AG10803 (cell line): ENCODE results near the gene HAUS6.

ENCODE experiments used
- DNase-seq: peaks from one replicate; pipeline ENCODE4 v3.0.0; 2010; ENCODE audit warnings: low read depth
- H3K4me3 ChIP-seq: 2 replicates; pipeline ENCODE4 v1.5.1; 2011; ENCODE audit warnings: mild to moderate bottlenecking, low read length, control low read depth
- CTCF ChIP-seq: conservative IDR thresholded peaks from 2 replicates; pipeline ENCODE4 v1.5.1; 2011; ENCODE audit warnings: mild to moderate bottlenecking, low read length, control low read depth, inconsistent platforms

The HAUS6 gene

GRCh38 chr9:19145881-19146280, 43.2 kb upstream of the HAUS6 start:
- H3K4me3 ChIP-seq, result no peak overlapping the region
- no peak for TF ChIP-seq CTCF
- no peak for DNase-seq

- no peak for DNase-seq
- TF ChIP-seq CTCF, result no peak
- H3K4me3 ChIP-seq, result no peak overlapping the region
Observed at GRCh38 chr9:19140259-19140658, 37.6 kb upstream of the HAUS6 start.

GRCh38 chr9:19138084-19138483, 35.4 kb upstream of the HAUS6 start:
- no peak for TF ChIP-seq CTCF
- no peak overlapping the region for H3K4me3 ChIP-seq
- DNase-seq, result no peak

GRCh38 chr9:19137282-19137681, 34.6 kb upstream of the HAUS6 start:
- H3K4me3 ChIP-seq, result no peak overlapping the region
- DNase-seq, result peak; percentile 53
- TF ChIP-seq CTCF, result no peak

GRCh38 chr9:19136129-19136528, 33.4 kb upstream of the HAUS6 start:
- DNase-seq, result no peak
- TF ChIP-seq CTCF, result no peak
- no peak overlapping the region for H3K4me3 ChIP-seq

- no peak for DNase-seq
- H3K4me3 ChIP-seq, result no peak overlapping the region
- no peak for TF ChIP-seq CTCF
Observed at GRCh38 chr9:19133549-19134345, 31.0 kb upstream of the HAUS6 start.

- no peak overlapping the region for H3K4me3 ChIP-seq
- DNase-seq, result no peak
- TF ChIP-seq CTCF, result no peak
Observed at GRCh38 chr9:19130436-19130835, 27.7 kb upstream of the HAUS6 start.
